Kidney capillary endothelial cell (primary cell): ENCODE measurements around the gene NPAS2.
A peak's percentile ranks its signal among the peaks of the same experiment; 100 is the strongest.

Source experiments
- DNase-seq: peaks from one replicate; pipeline ENCODE4 v3.0.0-alpha.2; 2018; ENCODE audit warnings: low spot score

NPAS2 gene

GRCh38 chr2:100969998-100970397 lies 150.1 kb downstream of the NPAS2 start:
- no peak for DNase-seq

DNA sequence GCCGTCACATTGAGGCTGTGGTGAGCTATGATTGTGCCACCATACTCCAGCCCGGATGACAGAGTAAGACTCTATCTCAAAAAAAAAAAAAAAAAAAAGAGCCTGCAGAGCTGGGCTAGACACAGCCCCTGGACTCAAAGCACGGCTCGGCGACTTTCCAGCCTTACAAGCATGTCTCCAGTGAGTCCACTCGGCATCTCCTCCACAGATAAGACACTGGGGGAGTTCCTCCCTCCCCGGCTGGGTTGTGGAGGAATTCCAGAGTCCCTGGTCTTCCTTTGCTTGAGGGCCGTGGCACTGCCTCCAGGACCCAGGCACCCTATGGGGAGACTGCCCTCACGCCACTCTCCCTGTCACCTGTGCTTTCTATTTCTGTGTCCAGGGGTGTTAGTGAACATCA lies 151.3 kb downstream of the NPAS2 start:
- no peak for DNase-seq

GRCh38 chr2:100972452-100972851 lies 152.5 kb downstream of the NPAS2 start:
- no peak for DNase-seq

DNA sequence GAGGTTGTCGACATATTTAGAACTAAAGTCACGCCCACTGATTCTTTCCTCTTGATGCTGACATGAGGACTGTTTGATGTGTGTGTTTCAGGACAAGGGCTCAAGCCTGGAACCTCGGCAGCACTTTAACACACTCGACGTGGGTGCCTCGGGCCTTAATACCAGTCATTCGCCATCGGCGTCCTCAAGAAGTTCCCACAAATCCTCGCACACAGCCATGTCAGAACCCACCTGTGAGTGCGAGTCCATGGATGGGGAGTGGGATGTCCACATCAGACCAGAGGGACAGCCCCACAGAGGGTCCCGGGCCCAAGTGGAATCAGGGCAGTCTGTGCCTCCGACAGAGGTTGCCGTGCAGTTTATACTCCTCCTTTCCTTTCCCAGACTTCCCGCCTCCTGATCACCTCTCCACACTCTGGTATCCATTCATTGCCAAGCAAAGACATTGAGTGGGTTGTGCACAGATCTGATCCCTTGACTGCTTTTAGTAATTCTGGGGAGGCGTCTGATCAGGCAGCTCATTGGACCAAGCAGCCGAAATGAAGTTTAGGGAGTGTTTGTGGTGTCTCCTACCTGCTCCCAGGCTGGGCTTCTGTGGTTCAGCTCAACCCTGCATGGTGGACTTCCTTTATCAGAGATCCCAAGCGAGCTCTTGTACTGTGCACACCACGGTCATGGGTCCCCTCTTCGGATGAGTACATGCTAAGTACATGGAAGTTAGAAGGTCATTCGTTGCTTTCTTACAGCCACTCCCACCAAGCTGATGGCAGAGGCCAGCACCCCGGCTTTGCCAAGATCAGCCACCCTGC lies 155.0 kb downstream of the NPAS2 start:
- no peak for DNase-seq

GRCh38 chr2:100975521-100975785 lies 155.5 kb downstream of the NPAS2 start:
- DNase-seq: no peak

DNA sequence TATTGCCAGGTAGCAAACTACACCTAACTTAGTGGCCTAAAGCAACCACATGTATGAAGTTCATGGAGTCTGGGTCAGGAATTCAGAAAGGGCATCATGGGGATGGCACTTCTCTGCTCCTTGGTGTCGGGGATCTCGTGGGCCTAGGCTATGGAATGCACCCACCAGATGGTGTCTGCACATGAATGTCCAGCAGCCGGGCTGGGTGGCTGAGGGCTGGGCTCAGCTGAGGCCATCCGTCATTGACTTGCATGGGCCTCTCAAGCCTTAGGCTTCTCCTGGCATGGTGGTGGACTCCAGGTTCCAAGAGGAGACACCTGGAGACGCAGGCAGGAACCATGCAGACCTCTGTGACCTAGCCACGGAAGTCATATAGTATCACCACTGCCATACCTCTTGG lies 156.1 kb downstream of the NPAS2 start:
- no peak for DNase-seq

DNA sequence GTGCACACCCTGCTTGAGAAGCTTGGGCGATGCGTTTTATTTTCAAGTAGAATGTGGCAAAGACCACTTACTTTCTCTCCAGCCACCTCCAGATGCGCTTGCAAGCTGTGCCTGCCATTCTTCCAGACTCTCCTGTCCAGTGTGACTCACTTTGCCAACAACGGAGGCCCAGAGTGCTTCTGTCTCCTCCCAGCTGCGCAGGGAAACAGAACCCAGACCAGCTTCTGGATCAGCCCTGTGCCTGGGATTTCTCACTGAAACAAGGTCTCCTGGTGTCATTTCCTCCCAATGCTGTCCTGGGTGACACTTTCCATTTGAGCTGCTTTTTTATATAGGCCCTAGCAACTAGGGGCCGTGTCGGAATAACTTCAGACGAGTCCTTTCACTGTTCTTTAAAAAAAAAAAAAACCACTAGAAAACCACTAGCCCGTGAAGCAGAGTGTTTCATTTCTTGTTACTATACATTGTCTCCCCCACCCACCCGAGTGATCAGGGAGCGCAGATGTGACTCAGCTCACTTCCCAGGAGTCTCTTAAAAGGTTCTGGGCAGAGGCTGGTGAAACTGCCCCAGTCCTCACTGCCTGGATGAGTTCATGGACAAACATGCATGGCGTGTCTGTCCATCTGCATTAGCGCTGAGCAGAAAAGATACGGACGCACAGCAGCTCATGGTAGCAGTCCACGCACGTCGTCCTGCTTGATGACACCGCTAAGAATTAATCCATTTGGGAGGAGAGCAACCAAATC lies 156.9 kb downstream of the NPAS2 start:
- no peak for DNase-seq

GRCh38 chr2:100977511-100977910 lies 157.6 kb downstream of the NPAS2 start:
- DNase-seq: no peak

- no peak for DNase-seq
Measured at GRCh38 chr2:100978582-100979191, 158.7 kb downstream of the NPAS2 start.

DNA sequence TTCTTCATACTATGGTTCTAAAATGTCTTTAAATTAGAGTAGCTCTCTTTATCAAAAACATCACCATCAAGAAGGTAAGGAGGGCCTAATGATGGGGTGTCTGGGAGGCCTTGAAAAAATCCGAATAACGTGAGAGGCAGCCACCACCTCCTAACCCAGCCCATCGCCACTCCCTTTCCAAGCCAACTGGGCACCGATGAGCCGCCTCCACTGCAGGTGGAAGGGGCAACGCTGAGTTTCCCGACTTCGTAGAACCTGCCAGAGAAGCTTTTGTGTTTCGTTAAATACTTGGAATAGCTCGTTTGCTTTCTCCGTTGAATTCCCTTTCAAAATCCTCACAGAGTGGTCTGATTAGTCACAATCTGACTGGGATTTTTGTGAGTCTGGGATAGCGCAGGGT lies 160.1 kb downstream of the NPAS2 start:
- DNase-seq: no peak

DNA sequence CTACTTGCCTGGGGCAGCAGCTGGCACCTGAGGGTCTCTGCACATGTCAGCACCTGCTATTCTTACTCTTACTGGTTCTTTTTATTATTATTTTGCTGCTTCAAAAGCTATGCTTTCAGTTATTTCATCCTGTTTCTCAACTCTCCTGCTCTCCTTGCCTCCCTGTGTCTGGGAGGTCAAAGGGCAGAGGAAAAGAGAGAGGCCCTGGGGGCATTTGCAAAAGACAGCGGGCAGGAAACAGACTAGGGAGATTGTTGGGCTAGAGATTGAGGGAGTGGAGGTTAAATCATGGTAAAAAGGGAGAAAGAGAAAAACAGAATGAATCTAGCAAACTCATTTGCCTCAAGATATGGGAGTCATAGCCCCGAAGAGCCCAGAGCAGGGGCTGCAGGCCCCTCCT lies 161.1 kb downstream of the NPAS2 start:
- DNase-seq: no peak

- no peak for DNase-seq
Measured at GRCh38 chr2:100982431-100982861, 162.5 kb downstream of the NPAS2 start.

DNA sequence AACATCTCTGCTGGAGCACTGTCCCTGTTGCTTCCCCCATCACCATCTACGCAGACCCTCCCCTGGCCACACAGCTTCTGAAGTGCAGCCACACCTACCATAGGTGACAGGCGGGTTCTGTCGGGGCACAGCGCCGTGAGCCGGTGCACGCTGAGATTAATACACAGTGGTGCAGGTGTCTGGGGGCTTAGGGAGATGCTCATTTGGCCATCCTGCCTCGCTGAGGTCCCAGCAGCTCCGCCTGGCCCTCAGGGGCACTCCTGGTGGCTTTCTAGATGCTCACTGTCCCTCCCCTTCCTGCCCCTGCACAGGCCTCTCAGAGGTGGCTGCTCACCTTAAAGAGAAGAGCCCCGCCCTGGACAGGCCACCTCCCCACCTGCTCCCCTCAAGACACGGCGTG lies 163.3 kb downstream of the NPAS2 start:
- no peak for DNase-seq

DNA sequence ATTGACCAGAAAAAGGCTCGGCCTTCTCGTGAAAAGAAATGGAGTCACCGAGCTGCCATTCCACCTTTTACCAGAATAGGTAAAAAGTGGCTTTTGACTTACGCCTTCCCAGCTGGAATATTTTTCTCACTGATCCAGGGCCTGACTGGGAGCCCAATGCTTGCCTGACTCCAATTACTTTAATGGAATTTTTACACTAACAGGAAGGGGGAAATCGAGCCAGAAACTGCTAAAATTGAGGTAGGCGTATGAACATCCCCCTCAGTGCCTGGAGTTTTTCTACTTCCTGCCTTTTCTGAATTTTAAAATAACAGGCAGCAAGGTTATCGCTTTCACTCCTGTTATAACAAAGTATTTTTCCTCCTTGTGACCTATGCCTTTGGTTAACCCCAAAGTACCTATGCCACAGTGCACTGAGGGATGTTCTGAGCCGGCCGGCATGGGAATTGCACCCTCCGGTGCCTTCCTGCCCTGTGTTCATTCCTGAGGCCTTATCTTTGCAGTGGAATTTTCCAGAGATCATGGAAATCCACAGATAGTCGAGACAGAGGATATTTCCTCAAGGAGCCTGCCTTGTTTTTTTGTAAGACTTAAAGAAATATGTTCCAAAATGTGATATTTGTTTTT lies 163.9 kb downstream of the NPAS2 start:
- DNase-seq: no peak

GRCh38 chr2:100984892-100985307 lies 165.0 kb downstream of the NPAS2 start:
- DNase-seq: peak; percentile 69

DNA sequence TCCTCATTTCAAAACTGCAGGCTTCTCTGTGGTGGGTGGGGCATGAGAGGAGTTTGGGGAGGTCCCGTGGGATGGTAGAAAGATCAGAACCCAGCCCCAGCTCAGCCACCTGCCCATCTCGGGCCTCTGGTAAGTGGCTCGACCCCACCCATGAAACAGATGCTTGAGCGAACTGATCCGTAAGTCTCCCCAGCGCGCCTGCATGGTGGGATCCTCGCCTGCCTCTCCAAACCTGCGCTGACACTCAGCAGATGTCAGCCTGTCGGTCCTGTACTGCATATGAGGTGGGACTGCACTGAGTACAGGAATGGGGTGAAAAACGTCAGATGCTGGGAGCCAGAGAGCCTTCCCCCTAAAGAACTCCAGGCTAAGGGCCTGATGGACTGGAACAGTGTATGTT lies 166.2 kb downstream of the NPAS2 start:
- no peak for DNase-seq

- no peak for DNase-seq
Measured at GRCh38 chr2:100987536-100987935, 167.6 kb downstream of the NPAS2 start.

- no peak for DNase-seq
Measured at GRCh38 chr2:100987974-100988373, 168.0 kb downstream of the NPAS2 start.

GRCh38 chr2:100988630-100989417 lies 168.9 kb downstream of the NPAS2 start:
- DNase-seq: no peak

- DNase-seq: no peak
Measured at GRCh38 chr2:100989666-100990065, 169.7 kb downstream of the NPAS2 start.

GRCh38 chr2:100990166-100990565 lies 170.2 kb downstream of the NPAS2 start:
- DNase-seq: no peak
